ENCODE results near the gene BCL11A. TPM values are rescaled to one million over a fixed set of nuclear protein-coding genes. Genes with fewer than 3 reads are reported as not detected.

Gene BCL11A
- total RNA-seq (8.7 TPM), polyA plus RNA-seq (ENCODE audit: insufficient read depth, low read depth, low replicate concordance) (1.4 TPM)
- long read RNA-seq, donor 1, full-length matches to known transcripts: 6 of 12 reads
- long read RNA-seq, donor 1, partial matches to known transcripts: 6 of 12 reads
- long read RNA-seq, donor 1, other reads (novel, unspliced or antisense): 0 of 12 reads
- long read RNA-seq, donor 2, full-length matches to known transcripts: 7 of 7 reads
- long read RNA-seq, donor 2, partial matches to known transcripts: 0 of 7 reads
- long read RNA-seq, donor 2, other reads (novel, unspliced or antisense): 0 of 7 reads
- long read RNA-seq, donor 3, full-length matches to known transcripts: 2 of 8 reads
- long read RNA-seq, donor 3, partial matches to known transcripts: 6 of 8 reads
- long read RNA-seq, donor 3, other reads (novel, unspliced or antisense): 0 of 8 reads
- long read RNA-seq, donor 4, full-length matches to known transcripts: 11 of 17 reads
- long read RNA-seq, donor 4, partial matches to known transcripts: 6 of 17 reads
- long read RNA-seq, donor 4, other reads (novel, unspliced or antisense): 0 of 17 reads
- long read RNA-seq, donor 5, partial matches to known transcripts: 0 of 1 reads
- long read RNA-seq, donor 5, other reads (novel, unspliced or antisense): 0 of 1 reads
- long read RNA-seq, donor 6, full-length matches to known transcripts: 5 of 5 reads
- long read RNA-seq, donor 6, partial matches to known transcripts: 0 of 5 reads
- long read RNA-seq, donor 6, other reads (novel, unspliced or antisense): 0 of 5 reads
- long read RNA-seq, donor 7, full-length matches to known transcripts: 1 of 2 reads
- long read RNA-seq, donor 7, partial matches to known transcripts: 0 of 2 reads
- long read RNA-seq, donor 7, other reads (novel, unspliced or antisense): 1 of 2 reads
- long read RNA-seq, donor 8, full-length matches to known transcripts: 9 of 9 reads
- long read RNA-seq, donor 8, partial matches to known transcripts: 0 of 9 reads
- long read RNA-seq, donor 8, other reads (novel, unspliced or antisense): 0 of 9 reads
- long read RNA-seq, donor 9, full-length matches to known transcripts: 1 of 1 reads
- long read RNA-seq, donor 9, partial matches to known transcripts: 0 of 1 reads
- long read RNA-seq, donor 9, other reads (novel, unspliced or antisense): 0 of 1 reads
- long read RNA-seq, donor 10, full-length matches to known transcripts: 11 of 17 reads
- long read RNA-seq, donor 10, partial matches to known transcripts: 6 of 17 reads
- long read RNA-seq, donor 10, other reads (novel, unspliced or antisense): 0 of 17 reads

- H3K4me3 ChIP-seq (ENCODE audit: low read length in 3 of 3): peak within 1 kb of the TSS; percentile 52 to 76 (median 74)
- peaks cover 18% of the 10 kb centered on the region for H3K27me3 ChIP-seq (ENCODE audit: control insufficient read depth, insufficient read depth, low read length)
- TF ChIP-seq CTCF (IDR thresholded peaks at IDR 0.05; ENCODE audit: borderline replicate concordance, extremely low read depth, insufficient read depth): no peak
- H3K36me3 ChIP-seq (ENCODE audit: control insufficient read depth in 2 of 3, insufficient read depth in 3 of 3, low read length in 3 of 3): no peaks in the 10 kb centered on the region
- peaks cover 0 to 17% (median 2%) of the 10 kb centered on the region in 3 donors for H3K4me1 ChIP-seq (ENCODE audit: control insufficient read depth in 2 of 3, insufficient read depth in 2 of 3, low read depth in 1 of 3, low read length in 3 of 3)
- H3K9ac ChIP-seq (ENCODE audit: low read length in 3 of 3): peak within 1 kb of the TSS in 1 of 3 donors; percentile 68
- DNase-seq (peak; percentile 79 to 96 (median 95)), FAIRE-seq (no peak)
- H3K27ac ChIP-seq (ENCODE audit: low read depth in 2 of 2, low read length in 2 of 2): no peak within 1 kb of the TSS
- no peaks in the 10 kb centered on the region for H3K9me3 ChIP-seq (ENCODE audit: control insufficient read depth in 2 of 3, insufficient read depth in 1 of 3, low read length in 3 of 3)
- intact Hi-C loops (cut with DNase I): no loop called here
These were observed at the start of gene BCL11A for GRCh38 chr2:60553495-60554073. TSS of gene BCL11A (minus strand) at chr2:60553654. CDS start at chr2:60553270, 384 bp downstream.

- FAIRE-seq: no peak
- intact Hi-C loops (cut with DNase I): no loop called here
- no peak overlapping the region for H3K4me3 ChIP-seq (ENCODE audit: low read length in 3 of 3)
These were observed 49.5 kb upstream of the BCL11A start for GRCh38 chr2:60602828-60603532.

More at GRCh38 chr2:60602828-60603532, 49.5 kb upstream of the BCL11A start:
- Histone ChIP-seq H3K27me3 (ENCODE audit: control insufficient read depth, insufficient read depth, low read length) (no peaks in the 10 kb centered on the region), H3K36me3 (ENCODE audit: control insufficient read depth in 2 of 3, insufficient read depth in 3 of 3, low read length in 3 of 3) (no peaks in the 10 kb centered on the region), H3K27ac (ENCODE audit: low read depth in 2 of 2, low read length in 2 of 2) (no peak overlapping the region), H3K9ac (ENCODE audit: low read length in 3 of 3) (no peak overlapping the region), H3K4me1 (ENCODE audit: control insufficient read depth in 2 of 3, insufficient read depth in 2 of 3, low read depth in 1 of 3, low read length in 3 of 3) (no peaks in the 10 kb centered on the region), H3K9me3 (ENCODE audit: control insufficient read depth in 2 of 3, insufficient read depth in 1 of 3, low read length in 3 of 3) (no peaks in the 10 kb centered on the region)
- DNase-seq: peak in 1 of 5 donors; percentile 10
- TF ChIP-seq CTCF (IDR thresholded peaks at IDR 0.05; ENCODE audit: borderline replicate concordance, extremely low read depth, insufficient read depth): no peak

All from kidney (tissue), 22 donors.